ENCODE measurements around the gene IFNLR1. TPM values are rescaled to one million over a fixed set of nuclear protein-coding genes. Genes with fewer than 3 reads are reported as not detected.

The IFNLR1 gene
- polyA plus RNA-seq, 6 donors from 2014 or later, result 7.4 to 17.2 (median 12.7) TPM

GRCh38 chr1:24167008-24167407, 20.1 kb downstream of the IFNLR1 start:
- H3K4me1 Mint-ChIP-seq, result peaks cover 6 to 19% (median 17%) of the 10 kb centered on the region in 3 donors
- H3K9me3 Mint-ChIP-seq, result no peaks in the 10 kb centered on the region
- peaks cover 20 to 44% of the 10 kb centered on the region in 2 donors for H3K36me3 Mint-ChIP-seq
- no peak for ATAC-seq (ENCODE audit: low read depth in 2 of 2)
- peak overlapping the region in 1 of 6 donors; percentile 49 for H3K27ac Mint-ChIP-seq
- H3K4me3 Mint-ChIP-seq, result no peak overlapping the region
- H3K27me3 Mint-ChIP-seq, result no peaks in the 10 kb centered on the region
- no peak for DNase-seq

DNA sequence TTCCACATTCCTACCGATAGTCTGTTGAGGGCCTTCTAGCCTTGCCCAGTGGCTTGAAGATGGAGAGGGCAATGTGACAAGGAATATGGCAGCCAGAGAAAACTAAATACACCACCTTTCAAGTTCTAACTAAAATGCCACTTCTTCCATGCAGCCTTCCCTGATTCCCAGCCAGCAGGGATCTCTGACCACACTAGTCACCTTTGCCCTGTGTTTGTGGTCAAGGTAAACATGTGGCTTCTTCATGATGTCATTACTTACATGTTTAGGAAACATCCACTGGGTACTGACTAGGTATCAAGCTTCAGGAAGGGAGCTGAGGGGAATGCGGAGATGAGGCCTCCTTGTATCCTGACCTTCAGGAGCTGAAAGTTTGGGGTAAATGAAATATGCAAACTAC, 21.6 kb downstream of the IFNLR1 start:
- no peak for ATAC-seq (ENCODE audit: low read depth in 2 of 2)
- Mint-ChIP-seq H3K4me3 (peak overlapping the region in 1 of 8 donors; percentile 8), H3K36me3 (peaks cover 20 to 44% of the 10 kb centered on the region in 2 donors), H3K9me3 (no peaks in the 10 kb centered on the region), H3K4me1 (peaks cover 6 to 21% (median 14%) of the 10 kb centered on the region in 3 donors), H3K27ac (peak overlapping the region in 3 of 6 donors; percentile 49 to 77 (median 56)), H3K27me3 (no peaks in the 10 kb centered on the region)
- DNase-seq, result no peak

- H3K27ac Mint-ChIP-seq, result peak overlapping the region in 1 of 6 donors; percentile 78
- peaks cover 6 to 20% (median 14%) of the 10 kb centered on the region in 3 donors for H3K4me1 Mint-ChIP-seq
- ATAC-seq (ENCODE audit: low read depth in 2 of 2) (no peak), DNase-seq (no peak)
- peaks cover 26 to 52% of the 10 kb centered on the region in 2 donors for H3K36me3 Mint-ChIP-seq
- no peaks in the 10 kb centered on the region for H3K27me3 Mint-ChIP-seq
- no peak overlapping the region for H3K4me3 Mint-ChIP-seq
- no peaks in the 10 kb centered on the region for H3K9me3 Mint-ChIP-seq
Observed at GRCh38 chr1:24164004-24164403, 23.1 kb downstream of the IFNLR1 start.

DNA sequence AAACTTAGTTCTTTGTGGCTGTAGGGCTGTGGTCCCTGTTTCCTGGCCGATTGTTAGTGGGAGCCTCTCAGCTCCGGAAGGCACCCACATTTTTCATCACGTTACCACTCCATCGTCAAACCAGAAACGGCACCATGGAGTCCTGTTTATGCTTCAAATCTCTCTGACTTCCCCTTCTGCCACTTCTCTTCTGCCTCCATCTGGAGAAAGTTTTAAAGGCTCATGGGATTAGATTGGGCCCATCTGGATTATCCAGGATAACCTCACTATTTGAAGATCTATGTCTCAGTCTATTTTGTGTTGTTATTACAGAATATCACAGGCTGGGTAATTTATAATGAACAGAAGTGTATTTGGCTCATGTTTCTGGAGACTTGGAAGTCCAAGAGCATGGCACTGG, 24.9 kb downstream of the IFNLR1 start:
- H3K4me1 Mint-ChIP-seq, result peaks cover 0 to 19% (median 9%) of the 10 kb centered on the region in 3 donors
- peak overlapping the region in 5 of 6 donors; percentile 39 to 93 (median 57) for H3K27ac Mint-ChIP-seq
- H3K27me3 Mint-ChIP-seq, result no peaks in the 10 kb centered on the region
- H3K9me3 Mint-ChIP-seq, result no peaks in the 10 kb centered on the region
- peaks cover 25 to 53% of the 10 kb centered on the region in 2 donors for H3K36me3 Mint-ChIP-seq
- DNase-seq (no peak), ATAC-seq (ENCODE audit: low read depth in 2 of 2) (no peak)
- no peak overlapping the region for H3K4me3 Mint-ChIP-seq

- DNase-seq, result no peak
- no peaks in the 10 kb centered on the region for H3K9me3 Mint-ChIP-seq
- H3K4me1 Mint-ChIP-seq, result peaks cover 0 to 19% (median 10%) of the 10 kb centered on the region in 3 donors
- H3K27ac Mint-ChIP-seq, result peak overlapping the region in 2 of 6 donors; percentile 18 to 69
- no peak for ATAC-seq (ENCODE audit: low read depth in 2 of 2)
- H3K27me3 Mint-ChIP-seq, result no peaks in the 10 kb centered on the region
- no peak overlapping the region for H3K4me3 Mint-ChIP-seq
- peaks cover 25 to 48% of the 10 kb centered on the region in 2 donors for H3K36me3 Mint-ChIP-seq
Observed at GRCh38 chr1:24161270-24161669, 25.8 kb downstream of the IFNLR1 start.

DNA sequence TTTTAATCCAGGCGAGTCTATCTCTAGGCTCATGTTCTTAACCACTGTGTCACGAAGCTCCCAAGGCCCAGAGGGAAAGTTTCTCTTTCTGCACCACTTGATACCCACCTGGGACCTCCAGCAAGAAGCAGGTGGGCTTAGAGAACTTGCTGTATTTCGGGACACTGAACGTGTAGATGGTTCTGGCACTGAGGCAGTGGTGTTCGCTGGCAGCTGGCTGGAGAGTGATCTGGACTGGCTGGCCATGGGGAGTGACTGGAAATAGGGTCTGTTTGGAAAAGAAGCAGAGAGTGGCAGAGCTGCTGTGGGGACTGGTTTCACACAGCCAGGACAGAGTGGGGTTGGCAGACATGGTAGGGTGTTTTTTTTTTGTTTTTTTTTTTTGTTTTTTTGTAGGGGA, 27.7 kb downstream of the IFNLR1 start:
- H3K9me3 Mint-ChIP-seq, result no peaks in the 10 kb centered on the region
- no peak overlapping the region for H3K27ac Mint-ChIP-seq
- H3K27me3 Mint-ChIP-seq, result no peaks in the 10 kb centered on the region
- peaks cover 11 to 32% of the 10 kb centered on the region in 2 donors for H3K36me3 Mint-ChIP-seq
- no peak for ATAC-seq (ENCODE audit: low read depth in 2 of 2)
- H3K4me1 Mint-ChIP-seq, result peaks cover 0 to 28% (median 12%) of the 10 kb centered on the region in 3 donors
- no peak for DNase-seq
- peak overlapping the region in 1 of 8 donors; percentile 55 for H3K4me3 Mint-ChIP-seq

GRCh38 chr1:24157918-24158481, 29.1 kb downstream of the IFNLR1 start:
- DNase-seq (no peak), ATAC-seq (ENCODE audit: low read depth in 2 of 2) (no peak)
- H3K4me1 Mint-ChIP-seq, result peaks cover 0 to 28% (median 12%) of the 10 kb centered on the region in 3 donors
- peaks cover 11 to 26% of the 10 kb centered on the region in 2 donors for H3K36me3 Mint-ChIP-seq
- no peaks in the 10 kb centered on the region for H3K27me3 Mint-ChIP-seq
- H3K4me3 Mint-ChIP-seq, result no peak overlapping the region
- no peaks in the 10 kb centered on the region for H3K9me3 Mint-ChIP-seq
- peak overlapping the region in 1 of 6 donors; percentile 28 for H3K27ac Mint-ChIP-seq

- peaks cover 11 to 18% of the 10 kb centered on the region in 2 donors for H3K36me3 Mint-ChIP-seq
Observed at GRCh38 chr1:24156542-24157260, 30.4 kb downstream of the IFNLR1 start.

DNA sequence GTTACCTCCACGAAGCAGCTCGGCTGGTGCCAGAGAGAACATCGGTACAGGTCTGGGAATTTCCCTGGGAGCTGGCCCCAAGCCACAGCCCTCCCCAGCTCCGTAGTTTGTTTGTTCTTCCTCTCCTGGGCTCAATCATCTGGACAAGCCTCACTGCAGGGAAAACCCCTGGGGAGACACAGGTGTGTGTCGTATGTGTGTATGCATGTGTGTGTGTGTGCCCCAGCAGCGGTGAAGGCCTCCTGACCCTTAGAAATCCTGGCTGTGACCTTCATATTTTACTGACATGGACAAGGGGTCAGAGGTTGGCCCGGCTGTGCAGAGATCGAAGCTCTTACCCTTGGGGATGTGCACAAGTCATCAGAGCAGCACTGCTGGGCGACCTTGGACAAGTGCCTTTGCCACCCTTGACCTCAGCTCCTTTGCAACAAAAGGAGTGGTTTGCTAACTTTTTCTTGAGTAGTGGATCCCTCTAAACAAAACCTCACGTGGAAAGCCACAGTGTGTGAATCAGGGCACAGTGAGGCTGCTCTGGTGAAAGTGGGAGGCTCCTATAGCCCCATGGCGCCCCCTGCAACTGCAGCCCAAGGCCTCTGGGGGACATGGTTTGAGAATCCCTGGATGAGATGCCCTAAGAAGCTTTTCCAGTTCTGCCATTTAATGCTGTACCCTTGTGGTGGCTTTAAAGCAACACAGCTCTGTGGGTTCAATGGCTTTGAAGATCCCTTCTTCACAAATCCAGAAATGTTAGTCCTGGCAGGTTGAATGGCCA, 31.9 kb downstream of the IFNLR1 start:
- H3K27me3 Mint-ChIP-seq, result peaks cover 0 to 7% (median 6%) of the 10 kb centered on the region in 3 donors
- peak overlapping the region in 1 of 6 donors; percentile 89 for H3K27ac Mint-ChIP-seq
- H3K4me1 Mint-ChIP-seq, result peaks cover 6 to 33% (median 15%) of the 10 kb centered on the region in 3 donors
- H3K36me3 Mint-ChIP-seq, result peaks cover 11 to 18% of the 10 kb centered on the region in 2 donors
- no peak for DNase-seq
- no peak for ATAC-seq (ENCODE audit: low read depth in 2 of 2)
- H3K4me3 Mint-ChIP-seq, result no peak overlapping the region
- H3K9me3 Mint-ChIP-seq, result no peaks in the 10 kb centered on the region

More at GRCh38 chr1:24156542-24157260, 30.4 kb downstream of the IFNLR1 start:
- Mint-ChIP-seq H3K27me3 (no peaks in the 10 kb centered on the region), H3K4me3 (no peak overlapping the region), H3K9me3 (no peaks in the 10 kb centered on the region), H3K27ac (peak overlapping the region in 2 of 6 donors; percentile 84 to 85), H3K4me1 (peaks cover 0 to 22% (median 8%) of the 10 kb centered on the region in 3 donors)
- DNase-seq, result no peak
- no peak for ATAC-seq (ENCODE audit: low read depth in 2 of 2)

DNA sequence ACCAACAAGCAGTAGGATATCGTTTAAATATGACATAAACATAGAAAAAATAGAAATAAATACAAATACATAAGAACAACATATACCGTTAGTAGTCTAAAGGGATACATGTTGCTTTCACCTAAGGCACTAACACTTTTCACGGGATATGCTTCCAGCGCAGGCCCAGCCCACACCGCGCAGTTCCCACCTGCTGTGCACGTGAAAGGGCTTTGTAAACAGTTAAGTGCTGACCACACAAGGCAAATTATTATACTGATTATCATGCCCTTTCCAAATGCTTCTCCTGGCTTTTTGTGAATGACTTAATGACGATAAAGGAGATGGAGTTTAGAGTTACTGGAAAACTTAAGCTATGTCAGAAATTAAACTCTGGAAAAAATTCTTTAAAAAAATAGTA, 32.9 kb downstream of the IFNLR1 start:
- ATAC-seq (ENCODE audit: low read depth in 2 of 2) (no peak), DNase-seq (no peak)
- Mint-ChIP-seq H3K27ac (no peak overlapping the region), H3K4me1 (peaks cover 8 to 38% (median 15%) of the 10 kb centered on the region in 3 donors), H3K36me3 (peaks cover 7 to 13% of the 10 kb centered on the region in 2 donors), H3K27me3 (peaks cover 2 to 9% (median 7%) of the 10 kb centered on the region in 3 donors), H3K9me3 (no peaks in the 10 kb centered on the region), H3K4me3 (no peak overlapping the region)

- peaks cover 7 to 11% (median 9%) of the 10 kb centered on the region in 3 donors for H3K27me3 Mint-ChIP-seq
- peaks cover 8 to 35% (median 15%) of the 10 kb centered on the region in 3 donors for H3K4me1 Mint-ChIP-seq
- H3K4me3 Mint-ChIP-seq, result no peak overlapping the region
- H3K9me3 Mint-ChIP-seq, result no peaks in the 10 kb centered on the region
- peaks cover 0 to 6% of the 10 kb centered on the region in 2 donors for H3K36me3 Mint-ChIP-seq
- no peak for ATAC-seq (ENCODE audit: low read depth in 2 of 2)
- no peak for DNase-seq
- peak overlapping the region in 2 of 6 donors; percentile 32 to 69 for H3K27ac Mint-ChIP-seq
Observed at GRCh38 chr1:24152631-24153494, 34.2 kb downstream of the IFNLR1 start.

- ATAC-seq (ENCODE audit: low read depth in 2 of 2), result peak; percentile 24 to 40
- Mint-ChIP-seq H3K9me3 (no peaks in the 10 kb centered on the region), H3K4me3 (peak overlapping the region; percentile 64 to 90 (median 76)), H3K27me3 (peaks cover 7 to 17% (median 14%) of the 10 kb centered on the region in 3 donors), H3K4me1 (peaks cover 8 to 35% (median 13%) of the 10 kb centered on the region in 3 donors), H3K36me3 (no peaks in the 10 kb centered on the region), H3K27ac (peak overlapping the region in 2 of 6 donors; percentile 4 to 34)
- DNase-seq, result peak; percentile 20
Observed at GRCh38 chr1:24151175-24151533, 35.9 kb downstream of the IFNLR1 start.
